Stimulated activated naive CD8-positive, alpha-beta T cell treated with anti-CD3 and anti-CD28 coated beads, Interleukin-15, amount 100 ng/mL, for 72 hours (primary cell): Measurements from ENCODE around the gene TNS1.
A peak's percentile ranks its signal among the peaks of the same experiment; 100 is the strongest.

Experiments used
- ATAC-seq: fragments of 150-1000 bp; cut with Tn5 transposase; 2 replicates; pipeline ENCODE4 v1.10.0; 2021; ENCODE audit warnings: mild to moderate bottlenecking, moderate library complexity
- DNase-seq, 2 donors: peaks; one replicate each; pipeline ENCODE4 v3.0.0; 2021 to 2022
- H3K27ac Mint-ChIP-seq, 2 donors: one replicate each; pipeline ENCODE4 v1.8.0; 2022; ENCODE audit warnings: mild to moderate bottlenecking in 2 of 2, mixed read lengths in 2 of 2, moderate library complexity in 2 of 2
- H3K27me3 Mint-ChIP-seq: one replicate; pipeline ENCODE4 v1.8.0; 2022; ENCODE audit warnings: mixed read lengths
- H3K4me1 Mint-ChIP-seq: one replicate; pipeline ENCODE4 v1.8.0; 2022; ENCODE audit warnings: mild to moderate bottlenecking, mixed read lengths
- H3K4me3 Mint-ChIP-seq, 2 donors: one replicate each; pipeline ENCODE4 v1.8.0; 2022; ENCODE audit warnings: mild to moderate bottlenecking in 2 of 2, mixed read lengths in 2 of 2, moderate library complexity in 1 of 2
- H3K9me3 Mint-ChIP-seq, 2 donors: one replicate each; pipeline ENCODE4 v1.8.0; 2022; ENCODE audit warnings: mixed read lengths in 2 of 2

TNS1 gene

GRCh38 chr2:218033208-218033589 lies 30.4 kb upstream of the TNS1 start:
- ATAC-seq (no peak), DNase-seq (peak in 1 of 2 donors; percentile 5)
- H3K27me3 Mint-ChIP-seq: no peaks in the 10 kb centered on the region
- peak overlapping the region in 1 of 2 donors; percentile 75 for H3K27ac Mint-ChIP-seq
- H3K4me1 Mint-ChIP-seq: peaks cover 9% of the 10 kb centered on the region
- H3K4me3 Mint-ChIP-seq: no peak overlapping the region
- H3K9me3 Mint-ChIP-seq: no peaks in the 10 kb centered on the region

GRCh38 chr2:218032336-218033171 lies 29.8 kb upstream of the TNS1 start:
- Mint-ChIP-seq H3K9me3 (no peaks in the 10 kb centered on the region), H3K27ac (peak overlapping the region in 1 of 2 donors; percentile 75), H3K4me3 (no peak overlapping the region), H3K27me3 (no peaks in the 10 kb centered on the region), H3K4me1 (peaks cover 9% of the 10 kb centered on the region)
- DNase-seq (peak in 1 of 2 donors; percentile 8), ATAC-seq (no peak)

- ATAC-seq (no peak), DNase-seq (peak in 1 of 2 donors; percentile 8)
- Mint-ChIP-seq H3K9me3 (no peaks in the 10 kb centered on the region), H3K4me3 (no peak overlapping the region), H3K27me3 (no peaks in the 10 kb centered on the region), H3K27ac (no peak overlapping the region), H3K4me1 (peaks cover 9% of the 10 kb centered on the region)
Measured at GRCh38 chr2:218031771-218032257, 29.0 kb upstream of the TNS1 start.

- H3K27me3 Mint-ChIP-seq: no peaks in the 10 kb centered on the region
- no peak overlapping the region for H3K27ac Mint-ChIP-seq
- DNase-seq: no peak
- ATAC-seq: no peak
- peaks cover 9% of the 10 kb centered on the region for H3K4me1 Mint-ChIP-seq
- no peak overlapping the region for H3K4me3 Mint-ChIP-seq
- H3K9me3 Mint-ChIP-seq: no peaks in the 10 kb centered on the region
Measured at GRCh38 chr2:218031261-218031660, 28.5 kb upstream of the TNS1 start.

GRCh38 chr2:218030409-218031195 lies 27.8 kb upstream of the TNS1 start:
- DNase-seq (peak in 1 of 2 donors; percentile 4), ATAC-seq (no peak)
- Mint-ChIP-seq H3K4me1 (peaks cover 9% of the 10 kb centered on the region), H3K27ac (no peak overlapping the region), H3K9me3 (no peaks in the 10 kb centered on the region), H3K27me3 (no peaks in the 10 kb centered on the region), H3K4me3 (no peak overlapping the region)

GRCh38 chr2:218029366-218030360 lies 26.9 kb upstream of the TNS1 start:
- Mint-ChIP-seq H3K4me1 (peaks cover 8% of the 10 kb centered on the region), H3K27ac (no peak overlapping the region), H3K27me3 (no peaks in the 10 kb centered on the region), H3K4me3 (no peak overlapping the region), H3K9me3 (no peaks in the 10 kb centered on the region)
- DNase-seq: peak in 1 of 2 donors; percentile 2
- no peak for ATAC-seq

GRCh38 chr2:218028562-218029348 lies 26.0 kb upstream of the TNS1 start:
- no peak for DNase-seq
- no peak overlapping the region for H3K27ac Mint-ChIP-seq
- no peak for ATAC-seq

GRCh38 chr2:218028189-218028495 lies 25.3 kb upstream of the TNS1 start:
- no peaks in the 10 kb centered on the region for H3K9me3 Mint-ChIP-seq
- H3K27ac Mint-ChIP-seq: no peak overlapping the region
- no peaks in the 10 kb centered on the region for H3K4me1 Mint-ChIP-seq
- ATAC-seq (no peak), DNase-seq (peak in 1 of 2 donors; percentile 2)
- no peak overlapping the region for H3K4me3 Mint-ChIP-seq
- H3K27me3 Mint-ChIP-seq: no peaks in the 10 kb centered on the region

More at GRCh38 chr2:218028562-218029348, 26.0 kb upstream of the TNS1 start:
- H3K4me1 Mint-ChIP-seq: no peaks in the 10 kb centered on the region
- H3K27me3 Mint-ChIP-seq: no peaks in the 10 kb centered on the region
- H3K9me3 Mint-ChIP-seq: no peaks in the 10 kb centered on the region
- no peak overlapping the region for H3K4me3 Mint-ChIP-seq

GRCh38 chr2:218027426-218028188 lies 24.8 kb upstream of the TNS1 start:
- DNase-seq: peak in 1 of 2 donors; percentile 2
- Mint-ChIP-seq H3K4me3 (no peak overlapping the region), H3K9me3 (no peaks in the 10 kb centered on the region), H3K4me1 (no peaks in the 10 kb centered on the region), H3K27me3 (no peaks in the 10 kb centered on the region), H3K27ac (peak overlapping the region in 1 of 2 donors; percentile 35)
- no peak for ATAC-seq

- no peaks in the 10 kb centered on the region for H3K4me1 Mint-ChIP-seq
- ATAC-seq: no peak
- H3K27ac Mint-ChIP-seq: no peak overlapping the region
- DNase-seq: no peak
- no peak overlapping the region for H3K4me3 Mint-ChIP-seq
- H3K27me3 Mint-ChIP-seq: no peaks in the 10 kb centered on the region
- H3K9me3 Mint-ChIP-seq: no peaks in the 10 kb centered on the region
Measured at GRCh38 chr2:218026676-218027425, 24.1 kb upstream of the TNS1 start.

- no peak for ATAC-seq
- no peak overlapping the region for H3K4me3 Mint-ChIP-seq
- H3K27me3 Mint-ChIP-seq: no peaks in the 10 kb centered on the region
- DNase-seq: no peak
- peak overlapping the region in 1 of 2 donors; percentile 1 for H3K27ac Mint-ChIP-seq
- no peaks in the 10 kb centered on the region for H3K4me1 Mint-ChIP-seq
- no peaks in the 10 kb centered on the region for H3K9me3 Mint-ChIP-seq
Measured at GRCh38 chr2:218026244-218026643, 23.4 kb upstream of the TNS1 start.

- H3K9me3 Mint-ChIP-seq: no peaks in the 10 kb centered on the region
Measured at GRCh38 chr2:218024871-218025270, 22.1 kb upstream of the TNS1 start.

GRCh38 chr2:218024336-218024735 lies 21.5 kb upstream of the TNS1 start:
- no peak for ATAC-seq
- Mint-ChIP-seq H3K4me1 (no peaks in the 10 kb centered on the region), H3K27me3 (no peaks in the 10 kb centered on the region)

More at GRCh38 chr2:218024871-218025270, 22.1 kb upstream of the TNS1 start:
- Mint-ChIP-seq H3K4me1 (no peaks in the 10 kb centered on the region), H3K27me3 (no peaks in the 10 kb centered on the region), H3K4me3 (no peak overlapping the region), H3K27ac (no peak overlapping the region)
- ATAC-seq: no peak
- DNase-seq: no peak

More at GRCh38 chr2:218024336-218024735, 21.5 kb upstream of the TNS1 start:
- Mint-ChIP-seq H3K9me3 (no peaks in the 10 kb centered on the region), H3K4me3 (no peak overlapping the region), H3K27ac (no peak overlapping the region)
- DNase-seq: no peak
